Vagina (tissue), 2 donors: Measurements from ENCODE around the gene GBX1.

ENCODE experiments used
- POLR2AphosphoS5 ChIP-seq, 2 donors: sonication (generic); formaldehyde crosslinking; IDR thresholded peaks; one replicate each; pipeline ENCODE4 v1.9.0; 2017; ENCODE audit warnings: antibody characterized with exemption in 2 of 2, mild to moderate bottlenecking in 2 of 2, low read depth in 1 of 2; ENCODE audit not compliant: insufficient read depth in 1 of 2
- TF ChIP-seq, protein P1 (sequence below), 3 experiments: fragments of 450-650 bp in 2 of 3; fragments of 200-600 bp in 1 of 3; sonication (generic) in 1 of 3; IDR thresholded peaks; one replicate each; pipeline ENCODE4 v1.5.1; 2017 to 2019; ENCODE audit warnings: antibody characterized with exemption in 3 of 3, mild to moderate bottlenecking in 2 of 3, moderate library complexity in 2 of 3

DNA sequence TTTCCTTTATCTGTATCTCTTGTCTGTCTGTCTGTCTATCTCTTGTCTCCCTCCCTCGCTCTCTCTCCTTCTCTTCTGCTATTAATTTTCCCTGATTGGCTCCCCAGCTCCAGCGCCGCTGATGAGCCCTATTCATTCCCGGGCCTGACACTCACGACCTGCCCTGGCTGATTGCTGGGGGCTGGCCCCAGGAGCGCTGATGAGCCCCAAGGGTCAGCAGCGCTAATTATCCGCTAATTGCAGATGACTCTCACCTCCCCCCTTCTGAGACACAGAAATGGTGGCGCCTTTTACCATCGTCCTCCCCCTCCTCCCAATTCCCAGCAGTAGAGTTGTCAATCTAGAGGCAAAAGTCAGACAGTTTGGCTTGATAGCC is 1.3 kb upstream of the GBX1 start:
- TF ChIP-seq, protein P1, sequence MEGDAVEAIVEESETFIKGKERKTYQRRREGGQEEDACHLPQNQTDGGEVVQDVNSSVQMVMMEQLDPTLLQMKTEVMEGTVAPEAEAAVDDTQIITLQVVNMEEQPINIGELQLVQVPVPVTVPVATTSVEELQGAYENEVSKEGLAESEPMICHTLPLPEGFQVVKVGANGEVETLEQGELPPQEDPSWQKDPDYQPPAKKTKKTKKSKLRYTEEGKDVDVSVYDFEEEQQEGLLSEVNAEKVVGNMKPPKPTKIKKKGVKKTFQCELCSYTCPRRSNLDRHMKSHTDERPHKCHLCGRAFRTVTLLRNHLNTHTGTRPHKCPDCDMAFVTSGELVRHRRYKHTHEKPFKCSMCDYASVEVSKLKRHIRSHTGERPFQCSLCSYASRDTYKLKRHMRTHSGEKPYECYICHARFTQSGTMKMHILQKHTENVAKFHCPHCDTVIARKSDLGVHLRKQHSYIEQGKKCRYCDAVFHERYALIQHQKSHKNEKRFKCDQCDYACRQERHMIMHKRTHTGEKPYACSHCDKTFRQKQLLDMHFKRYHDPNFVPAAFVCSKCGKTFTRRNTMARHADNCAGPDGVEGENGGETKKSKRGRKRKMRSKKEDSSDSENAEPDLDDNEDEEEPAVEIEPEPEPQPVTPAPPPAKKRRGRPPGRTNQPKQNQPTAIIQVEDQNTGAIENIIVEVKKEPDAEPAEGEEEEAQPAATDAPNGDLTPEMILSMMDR (IDR thresholded peaks at IDR 0.05): no peak
- TF ChIP-seq POLR2AphosphoS5 (IDR thresholded peaks at IDR 0.05; ENCODE audit: insufficient read depth in 1 of 2, low read depth in 1 of 2): no peak
